Mesendoderm (in vitro differentiated cells): ENCODE data around the gene SNRPD3.
"Not testable (repeated sequence)": the region's sequence is repeated elsewhere in the genome, so short reads cannot be mapped to it uniquely, and the experiment has no call there.

ENCODE experiments used
- DNase-seq: peaks from one replicate; pipeline ENCODE4 v3.0.0; 2013
- H2AK5ac ChIP-seq: 2 replicates; pipeline ENCODE4 v1.6.1; 2013; ENCODE audit warnings: low read length, inconsistent platforms
- H2BK120ac ChIP-seq: 2 replicates; pipeline ENCODE4 v1.6.1; 2013; ENCODE audit warnings: low read depth, mild to moderate bottlenecking, low read length, moderate library complexity, mixed read lengths
- H2BK15ac ChIP-seq: replicated peaks from 2 replicates; pipeline ENCODE4 v1.6.1; 2013; ENCODE audit warnings: low read depth, mild to moderate bottlenecking, moderate library complexity
- H2BK5ac ChIP-seq: 2 replicates; pipeline ENCODE4 v1.6.1; 2013; ENCODE audit warnings: low read length, inconsistent platforms
- H3K18ac ChIP-seq: 2 replicates; pipeline ENCODE4 v1.6.1; 2013; ENCODE audit warnings: mild to moderate bottlenecking, low read length, mixed read lengths
- H3K23ac ChIP-seq: one replicate; pipeline ENCODE4 v1.6.1; 2013; ENCODE audit warnings: low read length
- H3K27ac ChIP-seq: 2 replicates; pipeline ENCODE4 v1.5.1; 2013; ENCODE audit warnings: low read depth, mild to moderate bottlenecking, inconsistent platforms, low read length, moderate library complexity
- H3K27me3 ChIP-seq: 2 replicates; pipeline ENCODE4 v1.6.1; 2013; ENCODE audit warnings: low read length, control low read depth, mild to moderate bottlenecking, inconsistent platforms; ENCODE audit not compliant: insufficient read depth, poor library complexity
- H3K36me3 ChIP-seq: 2 replicates; pipeline ENCODE4 v1.6.1; 2013; ENCODE audit warnings: low read length, inconsistent platforms; ENCODE audit not compliant: control insufficient read depth, insufficient read depth
- H3K4ac ChIP-seq: one replicate; pipeline ENCODE4 v1.6.1; 2013; ENCODE audit warnings: low read depth, mild to moderate bottlenecking, low read length, moderate library complexity
- H3K4me1 ChIP-seq: 2 replicates; pipeline ENCODE4 v1.6.1; 2013; ENCODE audit warnings: low read depth, low read length, inconsistent platforms; ENCODE audit not compliant: control insufficient read depth
- H3K4me2 ChIP-seq: 2 replicates; pipeline ENCODE4 v1.6.1; 2013; ENCODE audit warnings: low read length
- H3K4me3 ChIP-seq: 2 replicates; pipeline ENCODE4 v1.5.1; 2013; ENCODE audit warnings: mild to moderate bottlenecking, low read length
- H3K56ac ChIP-seq: one replicate; pipeline ENCODE4 v1.6.1; 2013; ENCODE audit warnings: low read length
- H3K79me1 ChIP-seq: 2 replicates; pipeline ENCODE4 v1.6.1; 2013; ENCODE audit warnings: low read length, inconsistent platforms
- H3K79me2 ChIP-seq: 2 replicates; pipeline ENCODE4 v1.6.1; 2013; ENCODE audit warnings: mild to moderate bottlenecking, low read length; ENCODE audit not compliant: control insufficient read depth, insufficient read depth
- H3K9ac ChIP-seq: 2 replicates; pipeline ENCODE4 v1.6.1; 2013; ENCODE audit warnings: low read length, inconsistent platforms
- H4K5ac ChIP-seq: one replicate; pipeline ENCODE4 v1.6.1; 2013; ENCODE audit warnings: low read length
- H4K8ac ChIP-seq: one replicate; pipeline ENCODE4 v1.6.1; 2013; ENCODE audit warnings: low read depth, mild to moderate bottlenecking, control low read depth, low read length, moderate library complexity
- WGBS: extraction: QIAGEN DNeasy Blood & Tissue Kit; methylation state at CpG from one replicate; pipeline ENCODE4 v1.1.7; 2013; ENCODE audit warnings: low lambda C conversion rate, missing lambda C conversion rate; ENCODE audit not compliant: insufficient coverage; ENCODE audit errors: extremely low coverage; 5-methylcytosine and 5-hydroxymethylcytosine counted together

SNRPD3 gene

DNA sequence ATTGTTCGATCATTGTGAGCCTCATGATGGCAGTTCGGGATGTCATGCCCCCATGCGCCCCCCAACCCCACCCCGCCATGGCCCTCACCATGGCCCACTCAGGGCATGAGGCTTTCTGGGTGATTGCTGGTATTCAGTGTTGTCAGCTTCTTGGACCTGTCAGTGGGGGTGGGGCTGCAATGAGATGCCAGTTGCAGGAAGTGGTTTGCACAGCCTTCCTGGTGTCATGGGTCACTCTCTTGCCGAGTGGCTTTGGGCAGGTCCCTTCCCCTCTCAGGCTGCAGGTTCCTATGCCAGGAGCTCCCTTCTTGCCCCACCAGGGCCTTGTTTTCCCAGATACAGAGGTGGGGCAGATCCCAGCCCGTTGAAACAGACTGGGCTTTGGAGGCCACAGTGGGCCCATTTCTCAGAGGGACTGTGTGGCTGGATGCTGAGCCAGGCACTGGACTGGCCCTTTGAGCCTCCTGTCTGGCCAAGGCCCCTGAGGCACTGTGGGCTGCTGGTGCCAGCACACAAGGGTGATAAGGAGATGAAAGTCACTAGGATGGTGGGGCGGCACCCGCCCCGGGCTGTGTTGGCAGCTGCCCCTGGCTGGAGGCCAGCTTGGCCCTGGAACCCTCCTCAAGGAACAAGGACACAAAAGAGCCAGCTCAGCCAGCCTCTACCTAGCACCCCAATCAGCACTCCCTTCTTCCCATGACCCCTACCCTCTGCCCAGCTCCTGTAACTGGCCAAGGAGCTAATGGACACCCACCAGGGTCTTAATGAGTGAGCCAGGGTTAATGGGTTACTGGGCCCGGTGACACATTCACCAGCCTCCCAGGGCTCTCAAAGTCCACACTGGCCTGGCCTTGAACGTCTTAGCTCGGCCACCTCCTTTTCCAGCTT lies 45.7 kb downstream of the SNRPD3 start:
- H3K9ac ChIP-seq = no peak overlapping the region
- no peaks in the 10 kb centered on the region for H3K79me2 ChIP-seq
- no peak overlapping the region for H3K18ac ChIP-seq
- no peak overlapping the region for H2BK5ac ChIP-seq
- no peaks in the 10 kb centered on the region for H3K36me3 ChIP-seq
- no peaks in the 10 kb centered on the region for H3K79me1 ChIP-seq
- no peaks in the 10 kb centered on the region for H3K27me3 ChIP-seq
- H3K4me2 ChIP-seq = no peak overlapping the region
- WGBS = no CpG with 5 or more reads among the region's 12 CpGs
- H3K4me1 ChIP-seq = no peaks in the 10 kb centered on the region
- no peak overlapping the region for H4K5ac ChIP-seq
- H2BK120ac ChIP-seq = no peak overlapping the region
- no peak overlapping the region for H4K8ac ChIP-seq
- no peak overlapping the region for H3K4ac ChIP-seq
- no peak overlapping the region for H3K23ac ChIP-seq
- no peak for DNase-seq
- no peak overlapping the region for H3K27ac ChIP-seq
- no peak overlapping the region for H2AK5ac ChIP-seq
- no peak overlapping the region for H2BK15ac ChIP-seq
- no peak overlapping the region for H3K4me3 ChIP-seq
- H3K56ac ChIP-seq = no peak overlapping the region

DNA sequence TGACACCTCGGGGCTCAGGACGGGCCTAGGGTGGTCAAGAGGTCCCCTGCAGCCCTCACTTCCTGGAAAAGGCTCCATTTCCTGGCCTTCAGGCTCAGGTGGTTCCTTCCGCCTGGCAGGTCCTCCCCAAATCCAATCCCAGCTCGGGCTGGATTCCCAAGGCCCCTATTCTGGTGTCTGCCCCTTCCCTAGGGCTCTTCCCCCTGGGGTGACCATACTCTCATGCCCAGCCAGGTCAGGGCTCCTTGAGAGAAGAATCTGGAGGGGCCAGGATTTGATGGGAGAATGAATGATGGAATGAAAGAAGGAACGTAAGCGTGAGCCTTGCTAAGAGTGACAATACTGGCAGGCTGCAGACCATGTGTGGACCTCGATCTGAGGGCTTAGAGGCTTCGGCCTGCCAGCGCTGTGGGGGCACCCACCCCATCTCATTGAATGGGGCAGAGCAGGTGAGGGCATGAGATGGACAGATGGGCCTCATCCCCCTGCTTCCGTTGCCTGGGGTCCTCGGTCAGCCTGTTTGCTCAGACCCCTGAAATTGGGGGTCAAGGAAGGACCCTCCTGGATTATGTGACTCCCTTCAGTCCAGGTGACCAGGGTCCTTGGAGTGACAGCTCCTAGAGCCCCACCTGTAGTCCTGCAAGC lies 46.4 kb downstream of the SNRPD3 start:
- H2BK15ac ChIP-seq, H3K79me1 ChIP-seq, H2AK5ac ChIP-seq, DNase-seq, H3K4me2 ChIP-seq, H3K4me3 ChIP-seq, H4K8ac ChIP-seq, H3K4me1 ChIP-seq, H2BK5ac ChIP-seq, H3K27ac ChIP-seq, H3K79me2 ChIP-seq, H2BK120ac ChIP-seq, H3K4ac ChIP-seq, H3K18ac ChIP-seq, H3K9ac ChIP-seq, H3K56ac ChIP-seq, H3K27me3 ChIP-seq, H3K23ac ChIP-seq, H4K5ac ChIP-seq, H3K36me3 ChIP-seq: not testable (repeated sequence)
- WGBS = no CpG with 5 or more reads among the region's 11 CpGs

DNA sequence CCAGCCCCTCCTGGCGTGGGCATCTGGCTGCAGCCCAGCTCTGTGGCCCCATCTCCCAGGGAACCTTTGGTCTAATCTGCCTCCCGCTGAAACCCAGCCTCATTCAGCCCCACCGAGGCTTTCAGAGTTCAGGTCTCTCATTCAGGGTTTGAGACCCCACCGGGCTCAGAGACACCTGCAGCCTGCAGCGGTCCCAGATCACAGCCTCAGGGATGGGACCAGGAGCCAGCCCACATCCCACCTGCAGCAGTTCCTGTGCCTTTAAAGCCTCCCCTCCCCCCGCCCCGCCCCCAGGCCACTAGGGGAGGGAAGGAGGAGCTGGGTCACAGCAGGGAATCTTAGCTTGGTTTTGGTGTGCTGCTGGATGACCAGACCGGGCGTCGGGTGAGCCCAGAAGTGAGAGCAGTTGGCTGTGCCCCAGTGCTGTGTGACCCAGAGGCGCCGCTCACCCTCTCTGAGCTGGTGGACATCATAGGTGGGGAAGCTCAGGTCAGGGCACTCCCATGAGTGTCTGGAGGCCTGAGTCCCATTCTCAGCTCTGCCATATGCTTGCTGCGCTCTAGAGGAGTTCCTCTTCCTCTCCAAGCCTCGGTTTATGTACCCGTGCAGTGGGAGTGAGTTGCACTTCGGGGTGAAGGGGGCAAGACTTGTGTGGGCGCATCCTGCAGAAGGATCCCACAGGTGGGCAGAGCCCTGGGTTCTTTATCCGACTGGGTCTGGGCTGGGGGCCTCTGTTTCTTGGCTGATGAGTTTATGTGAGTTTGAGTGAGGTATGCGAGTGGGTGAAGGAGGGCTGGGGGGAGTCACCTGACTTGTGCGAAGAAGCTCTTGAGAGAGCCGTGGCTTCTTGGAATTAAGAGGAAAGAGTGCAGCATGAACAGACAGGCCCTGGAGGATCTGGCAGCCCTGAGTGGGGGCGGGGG lies 47.3 kb downstream of the SNRPD3 start, which contains the start of gene GGT1:
Gene GGT1 (plus strand): TSS at position 347 of the 923 bp plus-strand sequence. CDS start 7,889 bp downstream, outside the sequence.
- H3K27ac ChIP-seq = peak within 1 kb of the TSS; percentile 44
- not testable (repeated sequence) for H3K4me3 ChIP-seq, H3K18ac ChIP-seq, H3K27me3 ChIP-seq, H2AK5ac ChIP-seq, H3K4me1 ChIP-seq, H2BK5ac ChIP-seq, H3K4me2 ChIP-seq, H3K36me3 ChIP-seq, H2BK15ac ChIP-seq, H3K4ac ChIP-seq, H3K79me2 ChIP-seq, H4K8ac ChIP-seq, H3K23ac ChIP-seq, H4K5ac ChIP-seq, H3K79me1 ChIP-seq
- DNase-seq = peak; percentile 52
- peak within 1 kb of the TSS; percentile 48 for H2BK120ac ChIP-seq
- H3K56ac ChIP-seq = peak within 1 kb of the TSS; percentile 78
- no CpG with 5 or more reads among the region's 22 CpGs for WGBS
- peak within 1 kb of the TSS; percentile 24 for H3K9ac ChIP-seq

DNA sequence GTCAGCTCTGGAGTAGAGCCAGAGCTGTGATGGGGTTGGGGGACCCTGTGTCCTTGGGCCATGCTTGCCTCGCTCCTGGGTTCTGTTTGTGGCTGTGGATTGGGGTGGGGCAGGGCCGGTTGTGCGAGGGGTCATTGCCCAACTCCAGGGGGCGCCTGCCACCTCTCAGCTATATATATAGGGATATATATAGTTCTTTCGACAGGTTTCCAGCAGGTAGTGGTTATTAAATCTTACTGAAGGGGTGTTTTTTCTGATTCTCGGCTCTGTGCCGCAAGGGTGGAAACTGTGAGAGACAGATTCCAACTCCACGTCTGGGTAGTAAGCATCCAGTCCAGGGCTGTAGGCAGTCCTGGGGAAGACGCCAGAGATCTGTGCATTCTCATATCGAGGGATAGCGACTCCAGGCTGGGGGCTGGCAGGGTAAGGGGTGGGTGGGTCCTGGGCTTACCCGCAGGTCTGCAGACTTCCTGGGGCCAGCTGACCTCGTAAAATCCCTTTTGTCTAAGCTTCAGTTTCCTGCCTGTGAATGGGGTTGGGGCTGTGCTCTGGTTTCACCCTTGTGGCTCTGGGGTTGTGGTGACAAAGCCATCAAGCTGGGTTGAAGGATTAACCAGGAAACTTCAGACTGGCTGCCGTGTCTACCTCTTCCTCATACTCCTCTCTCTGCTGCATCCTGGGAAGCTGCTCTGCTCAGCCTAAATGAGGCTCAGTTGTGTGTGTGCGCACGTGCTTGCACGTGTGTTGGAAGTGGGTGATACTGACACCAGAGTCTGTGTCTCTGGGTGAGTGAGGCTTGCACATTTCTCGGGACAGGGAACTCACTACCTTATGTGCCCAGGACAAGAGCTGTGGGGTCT lies 48.2 kb downstream of the SNRPD3 start:
- not testable (repeated sequence) for H4K5ac ChIP-seq, H3K4me2 ChIP-seq, H4K8ac ChIP-seq, H2BK5ac ChIP-seq, H3K4ac ChIP-seq, H2BK15ac ChIP-seq, H2BK120ac ChIP-seq, H3K4me3 ChIP-seq, H3K23ac ChIP-seq, H3K18ac ChIP-seq, H3K79me1 ChIP-seq, H3K4me1 ChIP-seq, H3K79me2 ChIP-seq, H3K27me3 ChIP-seq, H3K36me3 ChIP-seq, H2AK5ac ChIP-seq
- Histone ChIP-seq H3K9ac (peak overlapping the region; percentile 4), H3K27ac (peak overlapping the region; percentile 44), H3K56ac (peak overlapping the region; percentile 76)
- no CpG with 5 or more reads among the region's 18 CpGs for WGBS
- peak; percentile 57 for DNase-seq

DNA sequence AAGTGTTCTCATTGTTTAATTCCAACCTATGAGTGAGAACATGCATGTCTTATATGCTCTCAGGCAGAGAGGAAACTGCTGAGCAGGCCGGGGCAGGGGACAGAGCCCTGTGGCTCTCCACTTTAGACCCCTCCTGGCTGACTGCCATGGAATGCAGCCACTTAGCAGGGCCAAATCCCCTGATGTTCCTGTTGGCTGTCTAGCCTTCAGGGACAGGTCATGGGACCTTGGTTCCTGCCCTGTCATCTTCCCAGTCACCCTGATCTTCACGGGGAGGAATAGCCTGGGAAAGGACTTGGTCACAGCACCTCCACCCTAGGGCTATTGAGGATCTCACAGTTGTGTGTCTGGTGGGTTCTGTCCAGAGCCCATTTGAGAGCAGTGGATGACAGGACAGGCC lies 50.5 kb downstream of the SNRPD3 start:
- peak; percentile 53 for DNase-seq
- H4K5ac ChIP-seq, H3K4ac ChIP-seq, H3K9ac ChIP-seq, H3K79me1 ChIP-seq, H3K27me3 ChIP-seq, H2BK15ac ChIP-seq, H3K79me2 ChIP-seq, H2AK5ac ChIP-seq, H4K8ac ChIP-seq, H3K23ac ChIP-seq, H2BK5ac ChIP-seq, H3K18ac ChIP-seq, H3K4me1 ChIP-seq, H2BK120ac ChIP-seq, H3K27ac ChIP-seq, H3K4me3 ChIP-seq, H3K56ac ChIP-seq, H3K36me3 ChIP-seq, H3K4me2 ChIP-seq: not testable (repeated sequence)
- no CpG with 5 or more reads among the region's 2 CpGs for WGBS
